8988T (cell line): ENCODE measurements around the gene C1orf21.

Experiments used
- DNase-seq: peaks from one replicate; pipeline ENCODE4 v3.0.0; 2011

Gene C1orf21

DNA sequence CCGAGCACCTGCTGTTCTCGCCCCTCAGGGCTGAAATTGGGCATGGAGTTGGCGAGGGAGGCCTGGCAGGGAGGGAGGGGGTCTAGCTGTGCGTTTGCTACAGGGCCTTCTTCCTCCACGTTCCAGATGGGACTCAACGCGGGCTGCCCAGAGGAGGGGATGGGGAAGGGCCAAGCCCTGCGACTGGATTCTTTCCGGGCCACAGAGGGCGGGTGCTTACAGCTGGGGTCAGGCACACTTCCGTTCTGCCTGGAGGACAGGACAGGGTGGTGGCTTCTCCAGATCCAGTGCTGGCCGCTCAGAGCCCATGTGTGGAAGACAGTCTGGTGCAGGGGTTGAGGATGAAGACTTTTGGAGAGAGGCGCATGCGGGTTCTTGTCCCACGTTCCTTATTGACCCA is 277.8 kb downstream of the C1orf21 start:
- DNase-seq, result no peak

DNA sequence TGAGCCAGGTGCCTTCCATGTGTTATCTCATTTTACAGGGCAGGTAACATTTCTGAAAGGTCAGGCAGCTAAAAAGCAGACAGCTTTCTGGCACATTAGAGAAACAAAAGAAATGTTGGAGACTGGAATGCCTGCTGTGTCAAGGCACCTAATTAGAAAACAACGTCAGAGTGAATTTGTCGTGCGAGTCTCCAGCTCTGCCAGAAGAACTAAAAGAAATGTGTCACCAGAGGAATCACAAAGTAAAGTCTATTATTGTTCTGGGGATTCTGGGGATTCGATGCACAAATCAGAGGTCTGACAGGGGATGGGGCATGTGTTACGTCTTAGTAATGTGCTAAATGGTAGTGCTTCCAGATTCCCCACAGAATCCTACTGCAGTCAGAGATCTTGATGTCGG is 278.5 kb downstream of the C1orf21 start:
- DNase-seq, result no peak

DNA sequence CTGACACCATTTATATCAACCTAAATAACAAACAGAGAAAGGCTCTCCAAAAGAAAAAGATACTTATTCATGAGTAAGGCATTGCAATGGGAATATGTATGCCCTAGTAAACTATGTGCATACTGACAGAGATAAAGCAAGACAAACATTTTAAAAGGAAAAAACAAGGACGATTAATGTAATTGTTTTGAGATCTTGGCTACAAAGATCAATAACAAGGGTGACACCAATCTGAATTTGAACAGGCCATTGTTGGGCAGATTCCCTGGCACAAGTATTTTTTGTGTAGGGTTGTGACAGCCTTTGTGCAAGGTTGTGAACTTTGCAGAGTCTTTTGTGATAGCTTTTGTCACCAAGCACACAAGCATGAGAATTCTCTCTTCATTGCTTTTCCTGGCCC is 282.6 kb downstream of the C1orf21 start:
- DNase-seq, result no peak

DNA sequence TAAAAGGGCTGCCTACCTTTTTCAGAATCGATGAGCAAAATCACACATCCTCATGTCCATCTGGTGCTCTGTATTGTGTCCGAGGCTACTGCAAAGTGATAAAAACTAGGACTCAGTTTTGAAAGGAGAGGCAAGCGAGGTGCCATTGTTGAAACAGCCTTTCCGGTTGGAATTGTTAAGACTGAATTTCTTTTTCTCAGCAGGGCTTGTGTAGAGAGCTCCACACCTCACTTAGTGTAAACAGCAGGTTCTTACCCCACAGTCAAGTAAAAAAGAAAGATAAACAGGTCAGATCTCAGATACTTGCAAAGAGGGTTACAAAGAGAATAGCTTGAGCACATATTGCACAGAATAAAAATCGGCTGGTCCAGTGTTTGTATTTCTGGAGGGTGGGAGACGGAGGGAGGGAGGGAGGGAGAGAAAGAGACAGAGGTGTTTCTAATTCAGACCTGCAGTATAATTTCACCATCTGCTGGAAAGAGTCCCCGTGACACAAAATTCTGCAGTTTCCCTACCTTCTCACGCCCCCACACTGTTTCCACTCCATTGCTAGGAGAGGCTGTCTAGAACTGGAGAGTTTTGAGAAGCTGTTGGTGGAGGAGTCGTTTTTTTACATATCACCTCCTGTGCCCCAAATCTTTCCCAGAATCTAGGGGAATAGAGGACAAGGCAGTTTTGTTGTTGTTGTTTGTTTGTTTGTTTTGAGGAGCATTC is 285.3 kb downstream of the C1orf21 start:
- no peak for DNase-seq

DNA sequence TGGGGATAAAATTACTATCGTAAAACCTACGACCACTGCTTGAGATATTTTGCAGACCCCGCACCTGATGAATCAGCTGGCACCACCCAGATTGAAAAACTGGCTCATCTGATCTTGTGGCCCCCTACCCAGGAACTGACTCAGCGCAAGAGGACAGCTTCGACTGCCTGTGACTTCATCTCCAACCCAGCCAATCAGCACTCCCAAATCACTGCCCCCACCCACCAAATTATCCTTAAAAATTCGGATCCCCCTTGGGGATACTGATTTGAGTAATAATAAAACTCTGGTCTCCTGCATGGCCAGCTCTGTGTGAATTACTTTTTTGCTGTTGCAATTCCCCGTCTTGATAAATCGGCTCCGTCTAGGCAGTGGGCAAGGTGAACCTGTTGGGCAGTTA is 286.5 kb downstream of the C1orf21 start:
- no peak for DNase-seq

DNA sequence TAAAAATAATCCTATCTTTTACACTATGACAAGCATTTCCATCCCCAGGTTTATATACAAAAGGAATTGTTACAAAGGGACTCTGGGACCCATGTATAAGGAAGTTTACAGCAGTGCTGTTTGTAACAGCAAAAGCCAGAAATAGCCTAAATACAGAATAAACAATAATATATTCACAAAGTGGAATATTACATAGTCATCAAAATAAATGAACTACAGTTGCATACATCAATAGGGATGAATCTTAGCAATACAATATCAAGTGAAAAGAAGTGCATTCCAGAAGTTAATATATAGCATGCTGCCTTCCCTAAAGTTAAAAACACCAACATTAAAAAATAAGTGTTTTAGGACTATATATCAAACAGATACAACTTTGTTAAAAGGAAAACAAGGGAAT is 290.5 kb downstream of the C1orf21 start:
- DNase-seq, result no peak
